GM12891 (cell line): ENCODE measurements around the gene ITGA1.

Experiments
- DNase-seq: peaks from one replicate; pipeline ENCODE4 v3.0.0; 2011; ENCODE audit warnings: low spot score; ENCODE audit not compliant: insufficient read length
- FAIRE-seq: peaks from 2 replicates; lab custom pipeline; 2011; peaks lifted over from hg19 to GRCh38; lab: Jason Lieb, UNC
- PAX5 ChIP-seq: IDR thresholded peaks from 2 replicates; pipeline ENCODE4 v1.6.1; 2011; ENCODE audit warnings: low read length, moderate library complexity, mild to moderate bottlenecking; ENCODE audit not compliant: insufficient read depth, severe bottlenecking
- POLR2A ChIP-seq: IDR thresholded peaks from 2 replicates; pipeline ENCODE4 v1.6.1; 2011; ENCODE audit warnings: low read depth, low read length, control low read depth
- POLR2AphosphoS5 ChIP-seq: IDR thresholded peaks from 2 replicates; pipeline ENCODE4 v1.6.1; 2011; ENCODE audit warnings: low read depth, low read length, control low read depth
- POU2F2 ChIP-seq: IDR thresholded peaks from 2 replicates; pipeline ENCODE4 v1.6.1; 2011; ENCODE audit warnings: low read depth, mild to moderate bottlenecking, control low read depth, low read length, moderate library complexity
- SPI1 ChIP-seq: IDR thresholded peaks from 2 replicates; pipeline ENCODE4 v1.6.1; 2011; ENCODE audit warnings: low read depth, low read length, control low read depth
- TAF1 ChIP-seq: IDR thresholded peaks from 2 replicates; pipeline ENCODE4 v1.6.1; 2011; ENCODE audit warnings: low read depth, low read length, control low read depth

ITGA1 gene

DNA sequence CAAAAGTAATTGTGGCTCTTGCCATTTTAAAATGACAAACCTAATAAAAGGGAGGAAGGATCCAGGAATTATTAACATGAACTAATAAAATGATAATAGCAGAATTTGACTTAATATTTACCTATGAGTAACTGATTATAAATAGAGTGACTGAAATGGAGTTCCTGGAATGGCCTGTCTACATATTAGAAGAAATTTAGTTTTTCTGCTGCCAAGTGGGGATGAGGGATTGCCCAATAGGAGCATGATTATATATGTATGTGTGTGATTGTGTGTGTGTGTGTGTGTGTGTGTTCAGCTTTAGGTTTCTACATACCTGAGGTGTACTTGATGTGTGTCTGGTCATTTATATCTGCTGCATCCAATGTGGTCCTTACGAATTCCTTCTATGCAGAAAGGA, 36.6 kb upstream of the ITGA1 start:
- FAIRE-seq, result no peak
- no peak for DNase-seq

DNA sequence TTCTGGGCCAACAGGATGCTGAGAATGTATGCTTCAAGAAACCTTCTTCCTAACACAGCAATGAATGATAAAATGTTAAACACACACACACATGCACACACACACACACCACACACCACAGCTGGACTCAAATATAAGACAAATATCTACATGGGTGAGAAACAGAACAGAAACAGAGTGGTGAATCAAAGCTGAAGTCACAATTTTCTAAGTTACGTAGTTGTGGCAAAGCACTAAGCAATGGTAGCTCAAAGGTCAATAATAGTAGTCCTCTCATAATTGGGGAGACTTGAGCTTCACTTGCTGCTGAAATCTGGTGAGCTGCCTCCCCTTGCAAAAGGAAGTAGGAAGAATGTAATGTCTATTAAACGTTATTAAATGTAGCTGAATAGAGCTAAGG, 33.7 kb upstream of the ITGA1 start:
- TF ChIP-seq SPI1 (peak; percentile 28; the same call in 1 of the 2 replicates), TAF1 (no peak)
- FAIRE-seq, result no peak
- no peak for DNase-seq

More for the DNA sequence above, 36.6 kb upstream of the ITGA1 start:
- TF ChIP-seq POLR2A (no peak), SPI1 (no peak), POLR2AphosphoS5 (no peak)

DNA sequence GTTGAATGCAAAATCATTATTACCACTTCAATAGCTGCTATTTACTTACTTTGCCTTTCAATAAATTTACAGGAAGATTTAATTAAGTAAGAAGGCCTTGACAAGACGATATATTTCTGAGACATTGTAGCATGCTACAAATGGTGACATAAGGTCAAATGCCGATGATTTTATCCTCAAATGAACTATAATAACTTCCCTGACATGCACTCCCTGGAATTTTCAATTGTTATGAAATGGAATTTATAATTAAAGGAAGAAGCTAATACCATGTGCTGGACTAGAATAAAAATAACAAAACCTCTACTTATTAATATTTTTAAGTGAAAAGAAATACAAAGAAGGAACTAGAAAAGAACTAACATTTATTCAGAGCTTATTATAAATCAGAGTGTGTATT, 30.2 kb upstream of the ITGA1 start:
- no peak for FAIRE-seq
- no peak for DNase-seq
- TF ChIP-seq SPI1 (no peak), PAX5 (no peak), POU2F2 (no peak), POLR2AphosphoS5 (no peak), TAF1 (no peak), POLR2A (no peak)

DNA sequence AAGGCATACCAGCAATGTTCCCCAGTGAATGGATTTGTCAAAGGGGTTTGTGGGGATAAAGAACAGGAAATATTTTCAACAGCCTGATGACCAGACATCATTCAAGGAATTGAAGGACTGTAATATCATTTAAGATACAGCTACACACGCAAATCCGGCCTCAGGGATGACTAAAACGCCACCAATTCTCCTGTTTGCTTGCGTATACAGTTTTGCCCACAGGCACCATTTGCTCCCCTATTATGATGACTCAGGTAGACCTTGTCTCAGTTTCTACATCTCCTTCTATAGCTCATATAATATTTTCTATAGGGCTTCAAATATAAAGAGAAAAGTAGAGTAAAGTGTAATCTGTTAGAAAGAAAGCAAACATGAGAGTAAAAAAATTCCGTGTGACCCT, 29.7 kb upstream of the ITGA1 start:
- TF ChIP-seq PAX5 (no peak), POU2F2 (no peak), TAF1 (no peak), SPI1 (no peak), POLR2AphosphoS5 (no peak), POLR2A (no peak)
- FAIRE-seq, result no peak
- DNase-seq, result no peak

DNA sequence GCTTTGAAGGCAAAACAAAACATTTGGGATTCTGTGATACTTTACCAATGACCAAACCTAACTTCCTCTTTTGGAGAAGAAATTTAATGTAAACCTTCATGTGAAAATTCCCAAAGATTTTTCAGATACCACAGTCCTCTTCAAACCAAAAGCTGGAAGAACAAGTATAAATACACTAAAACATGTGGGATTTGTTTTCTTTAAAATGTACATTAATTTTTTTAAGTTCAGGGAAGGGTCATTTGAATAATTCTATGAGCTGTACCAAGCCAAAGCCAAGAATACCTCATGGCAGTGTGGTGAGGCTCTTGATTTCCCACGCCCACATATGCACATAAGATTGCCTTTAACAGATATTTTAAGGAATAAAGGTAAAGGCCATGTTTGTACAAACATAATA, 28.4 kb upstream of the ITGA1 start:
- no peak for FAIRE-seq
- no peak for DNase-seq
- no peak for TF ChIP-seq SPI1

DNA sequence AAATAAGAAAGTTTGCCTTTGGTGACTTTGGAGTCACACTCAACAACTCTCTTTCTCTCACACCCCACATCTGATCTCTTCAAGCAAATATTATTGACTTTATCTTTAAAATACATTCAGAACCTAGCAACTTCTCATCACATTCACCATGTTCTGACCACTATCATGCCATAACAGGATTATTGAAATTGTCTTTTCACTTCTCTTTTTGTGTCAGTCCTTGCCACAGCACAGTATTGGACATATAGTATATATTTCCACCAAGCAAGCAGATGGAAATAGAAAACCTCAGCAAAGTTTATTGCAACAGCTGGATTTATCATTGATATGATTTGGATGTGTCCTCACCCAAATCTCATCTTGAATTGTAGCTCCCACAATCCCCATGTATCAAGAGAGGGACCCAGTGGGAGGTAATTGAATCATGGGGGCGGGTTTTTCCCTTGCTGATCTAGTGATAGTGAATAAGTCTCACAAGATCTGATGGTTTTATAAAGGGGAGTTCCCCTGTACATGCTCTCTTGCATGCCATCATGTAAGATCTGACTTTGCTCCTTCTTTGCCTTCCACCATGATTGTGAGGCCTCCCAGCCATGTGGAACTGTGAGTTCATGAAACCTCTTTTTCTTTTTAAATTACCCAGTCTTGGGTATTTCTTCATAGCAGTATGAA, 26.9 kb upstream of the ITGA1 start:
- DNase-seq, result no peak
- FAIRE-seq, result no peak
- TF ChIP-seq SPI1 (peak; percentile 91), PAX5 (no peak)

DNA sequence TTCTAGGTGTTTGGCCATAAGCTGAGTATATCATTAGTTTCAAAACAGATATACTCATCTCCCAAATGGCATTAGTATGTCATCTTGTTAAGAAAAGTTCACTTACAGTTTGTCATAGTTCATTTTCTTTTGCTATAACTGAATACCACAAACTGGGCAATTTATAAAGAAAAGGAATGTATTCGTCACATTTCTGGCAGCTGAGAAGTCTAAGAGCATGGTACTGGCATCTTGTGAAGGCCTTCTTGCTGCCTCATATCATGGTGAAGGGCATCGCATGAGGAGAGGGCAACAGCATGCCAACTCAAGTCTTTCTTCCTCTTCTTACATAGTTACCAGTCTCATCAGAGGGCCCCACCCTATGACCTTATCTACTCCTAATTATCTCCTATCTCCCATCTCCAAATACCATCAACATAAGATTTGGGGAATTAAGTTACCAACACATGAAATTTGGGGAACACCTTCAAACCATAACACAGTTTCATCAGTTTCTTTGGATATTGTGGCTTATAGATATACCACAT, 20.4 kb upstream of the ITGA1 start:
- TF ChIP-seq POU2F2 (no peak), TAF1 (no peak), POLR2A (no peak), SPI1 (no peak), POLR2AphosphoS5 (no peak), PAX5 (no peak)
- peak; percentile 63 for FAIRE-seq
- no peak for DNase-seq

DNA sequence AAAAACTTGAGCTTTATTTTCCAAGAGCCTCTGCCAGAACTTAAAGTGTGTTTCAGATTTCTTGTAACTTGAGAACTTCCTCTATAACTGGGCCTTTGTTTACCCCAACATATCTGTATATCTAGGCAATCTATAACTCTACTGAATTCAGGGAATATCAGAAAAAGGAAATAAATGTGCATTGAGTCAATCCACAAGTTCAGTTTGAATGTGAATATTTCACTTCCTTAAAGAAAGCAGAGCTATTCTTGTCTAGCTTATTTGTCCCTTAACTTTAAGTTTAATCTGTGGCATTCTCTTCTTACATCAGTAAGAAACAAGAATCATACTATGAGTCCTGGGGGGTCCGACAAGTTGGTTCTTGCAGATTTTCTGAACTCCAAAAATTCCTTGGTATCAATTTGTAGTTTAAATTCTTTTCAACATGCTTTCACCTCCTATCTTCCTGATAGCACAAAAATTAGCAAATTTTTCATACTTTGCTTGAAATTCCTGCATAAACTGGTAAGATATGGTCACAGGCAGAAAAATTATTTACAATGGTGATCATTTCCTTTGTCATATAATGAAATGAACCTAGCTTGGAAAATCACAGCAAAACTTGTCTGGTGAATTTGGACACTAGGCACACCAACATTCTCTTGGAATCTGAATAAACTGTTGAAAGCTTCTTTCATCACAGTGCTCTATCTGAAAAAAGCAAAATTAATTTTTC, 19.8 kb upstream of the ITGA1 start:
- no peak for FAIRE-seq
- no peak for DNase-seq
- peak; percentile 95 for TF ChIP-seq SPI1
- no peak for TF ChIP-seq TAF1

DNA sequence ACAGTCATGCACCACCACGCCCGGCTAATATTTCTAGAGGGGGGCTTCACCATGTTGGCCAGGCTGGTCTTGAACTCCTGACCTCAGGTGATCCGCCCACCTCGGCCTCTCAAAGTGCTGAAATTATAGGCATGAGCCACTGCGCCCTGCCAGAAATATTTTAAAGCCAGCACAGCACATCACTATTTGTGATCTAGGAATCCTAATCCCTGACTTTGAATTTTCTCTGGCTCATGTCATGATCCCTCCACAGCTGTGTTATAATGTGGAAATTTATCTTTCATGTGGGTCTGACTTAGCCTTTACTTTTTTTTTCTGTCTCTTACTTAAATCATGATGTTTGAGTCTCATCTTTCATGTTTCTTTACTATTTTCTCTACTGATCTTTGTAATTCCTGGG, 18.7 kb upstream of the ITGA1 start:
- no peak for TF ChIP-seq TAF1
- FAIRE-seq (no peak), DNase-seq (no peak)

DNA sequence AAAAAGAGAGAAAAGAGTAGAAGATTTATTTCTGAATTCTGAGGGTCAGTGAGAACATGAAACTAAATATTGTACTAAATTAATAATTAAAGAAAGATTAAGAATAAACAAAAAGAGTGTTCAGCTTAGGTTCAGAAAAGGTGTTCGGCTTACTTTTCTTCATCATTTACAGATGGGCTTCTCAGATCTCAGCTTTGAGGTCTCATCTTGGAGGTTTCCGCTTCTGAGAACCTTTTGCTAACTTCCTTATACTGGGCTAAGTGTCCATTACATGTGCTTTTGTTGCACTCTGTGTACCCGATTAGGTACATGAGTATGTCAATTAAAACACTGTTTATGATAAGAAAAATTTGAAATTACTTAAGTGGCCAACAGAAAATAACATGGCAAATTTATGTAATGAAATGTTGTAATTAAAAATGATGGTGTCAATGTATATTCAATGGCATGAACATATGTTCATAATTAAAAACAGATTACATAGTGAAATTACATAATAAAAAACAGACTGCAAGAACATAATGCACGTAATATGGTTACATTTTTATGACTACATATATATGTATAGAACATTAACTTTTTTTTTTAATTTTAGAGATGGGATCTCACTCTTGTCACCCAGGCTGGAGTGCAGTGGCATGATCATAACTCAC, 17.3 kb upstream of the ITGA1 start:
- FAIRE-seq (no peak), DNase-seq (no peak)

DNA sequence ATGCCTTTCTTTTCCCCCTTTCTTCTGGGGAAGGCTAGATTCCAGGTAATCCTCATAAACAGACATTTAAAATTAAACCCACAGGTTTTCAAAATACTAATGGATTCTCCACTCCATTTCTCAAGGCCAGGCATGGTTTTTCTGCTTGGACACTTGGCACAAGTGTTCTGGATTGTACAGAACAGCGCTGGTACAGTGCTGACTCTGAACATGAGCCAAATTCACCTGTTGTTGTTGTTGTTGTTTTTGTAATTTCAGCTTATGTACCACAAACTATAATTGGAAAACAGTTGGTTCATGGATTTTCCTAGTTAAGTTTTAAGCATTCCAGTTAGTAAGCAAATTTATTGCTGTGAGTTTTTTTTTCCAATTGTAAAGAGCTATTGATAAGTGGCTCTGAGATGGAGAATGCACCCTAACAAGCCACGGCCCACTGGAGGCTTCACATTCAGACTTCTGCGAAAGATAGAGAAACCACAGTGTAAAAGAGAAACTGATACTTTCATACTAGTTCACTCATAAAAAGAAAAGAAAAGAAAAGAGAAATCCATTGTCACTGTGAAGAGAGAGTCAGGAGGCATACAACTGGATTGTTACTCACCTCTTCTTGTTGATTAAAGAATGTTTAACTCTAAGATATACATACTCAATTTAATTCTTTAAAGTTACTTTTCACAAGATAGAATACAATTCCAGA, 16.2 kb upstream of the ITGA1 start:
- no peak for TF ChIP-seq PAX5
- no peak for DNase-seq
- FAIRE-seq, result peak; percentile 9

More for the DNA sequence above, 17.3 kb upstream of the ITGA1 start:
- TF ChIP-seq POLR2A, result no peak
- no peak for TF ChIP-seq SPI1
- no peak for TF ChIP-seq TAF1
- no peak for TF ChIP-seq POLR2AphosphoS5
- TF ChIP-seq PAX5, result no peak
- no peak for TF ChIP-seq POU2F2
